ENCODE measurements around the gene ADAMTS17.
"Not testable (repeated sequence)": the region's sequence is repeated elsewhere in the genome, so short reads cannot be mapped to it uniquely, and the experiment has no call there.

ADAMTS17 gene

DNA sequence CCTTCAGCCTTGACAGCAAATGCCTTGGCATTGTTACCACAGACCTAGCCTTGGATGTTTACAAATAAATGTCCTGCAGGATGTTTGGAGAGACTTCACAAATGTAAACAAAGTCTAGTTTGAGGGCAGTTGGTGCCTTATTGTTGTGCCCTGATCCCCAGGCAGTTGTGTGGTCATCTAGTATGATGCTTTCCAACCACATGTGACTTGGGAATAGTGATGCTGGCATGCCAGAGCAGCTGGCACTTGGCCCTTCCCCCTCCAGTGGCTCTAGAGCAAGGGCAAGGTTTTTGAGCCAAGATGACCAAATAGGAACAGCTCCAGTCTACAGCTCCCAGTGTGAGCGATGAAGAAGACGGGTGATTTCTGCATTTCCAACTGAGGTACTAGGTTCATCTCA is 258.2 kb downstream of the ADAMTS17 start:
- peak; percentile 30 for DNase-seq (ENCODE audit: low spot score)

DNA sequence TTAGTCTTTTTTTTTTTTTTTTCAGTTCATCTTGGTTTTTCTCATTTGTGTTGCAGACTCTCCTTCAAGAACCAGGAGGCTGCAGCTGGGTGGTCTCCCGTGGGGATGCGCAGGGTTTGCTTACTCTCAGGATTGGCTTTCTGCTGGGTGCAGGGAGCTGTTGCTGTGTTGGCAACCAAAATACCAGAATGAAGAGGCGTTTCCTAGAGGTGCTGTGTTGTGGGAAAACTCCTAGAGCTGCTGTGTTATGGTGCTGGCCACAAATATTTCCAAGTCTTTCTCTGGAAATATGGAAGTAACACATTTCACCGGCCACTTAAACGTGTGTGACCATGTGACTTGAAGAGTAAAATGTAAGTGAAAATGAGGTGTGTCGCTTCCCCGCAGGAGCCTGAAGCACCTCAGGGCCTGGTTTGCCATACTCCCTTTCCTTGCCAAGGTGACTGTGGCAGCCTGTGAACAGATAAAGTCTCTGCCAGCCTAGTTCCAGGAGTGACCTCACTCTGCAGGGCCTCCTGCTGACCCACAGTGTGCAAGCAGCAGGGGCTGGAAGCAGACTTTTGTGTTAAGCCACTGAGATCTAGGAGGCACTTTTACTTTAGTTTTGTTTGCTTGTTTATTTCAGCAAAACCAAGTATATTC is 258.9 kb downstream of the ADAMTS17 start:
- no peak for DNase-seq (ENCODE audit: low spot score)

DNA sequence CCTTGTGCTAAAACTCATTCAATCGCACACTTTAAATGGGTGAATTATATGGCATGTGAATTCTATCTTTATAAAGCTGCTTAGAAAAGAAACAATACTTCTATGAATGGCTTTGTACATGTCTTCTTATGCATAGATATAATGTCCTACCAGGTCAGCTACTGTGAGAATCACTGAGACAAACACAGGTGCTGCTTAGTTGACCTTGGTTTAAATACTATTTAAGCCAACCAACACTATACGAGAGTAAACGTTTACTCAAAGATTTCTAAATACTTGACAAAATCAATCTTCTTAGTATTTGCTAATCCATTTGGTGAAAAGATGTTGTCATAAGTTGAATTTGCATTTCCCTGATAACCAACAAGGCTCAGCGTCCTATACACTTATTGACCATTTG is 260.3 kb downstream of the ADAMTS17 start:
- no peak for DNase-seq (ENCODE audit: low spot score)

DNA sequence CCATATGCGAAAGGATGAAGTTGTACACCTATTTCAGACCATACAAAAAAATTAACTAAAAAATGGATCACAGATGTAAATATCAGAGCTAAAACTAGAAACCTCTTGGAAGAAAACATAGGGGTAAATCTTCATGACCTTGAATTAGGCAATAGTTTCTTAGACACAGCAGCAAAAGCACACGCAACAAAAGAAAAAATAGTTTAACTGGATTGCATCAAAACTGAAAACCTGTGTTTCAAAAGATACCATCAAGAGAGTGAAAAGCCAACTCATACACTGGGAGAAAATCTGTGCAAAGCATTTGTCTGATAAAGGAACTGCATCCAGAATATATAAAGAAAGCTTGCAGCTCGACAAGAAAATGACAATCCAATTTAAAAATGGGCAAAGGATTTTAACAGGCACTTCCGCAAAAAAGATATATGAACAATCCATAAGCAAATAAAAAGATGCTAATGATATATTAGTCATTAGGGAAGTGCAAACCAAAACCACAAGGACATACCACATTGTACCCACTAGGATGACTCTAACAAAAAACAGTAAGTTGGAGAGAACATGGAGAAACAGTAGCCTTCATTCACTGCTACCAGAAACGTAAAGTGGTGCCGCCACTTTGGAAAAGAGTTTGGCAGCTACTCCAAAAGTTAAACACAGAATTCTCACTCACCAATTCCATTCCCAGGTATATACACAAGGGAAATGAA is 263.1 kb downstream of the ADAMTS17 start:
- DNase-seq (ENCODE audit: low spot score): no peak

DNA sequence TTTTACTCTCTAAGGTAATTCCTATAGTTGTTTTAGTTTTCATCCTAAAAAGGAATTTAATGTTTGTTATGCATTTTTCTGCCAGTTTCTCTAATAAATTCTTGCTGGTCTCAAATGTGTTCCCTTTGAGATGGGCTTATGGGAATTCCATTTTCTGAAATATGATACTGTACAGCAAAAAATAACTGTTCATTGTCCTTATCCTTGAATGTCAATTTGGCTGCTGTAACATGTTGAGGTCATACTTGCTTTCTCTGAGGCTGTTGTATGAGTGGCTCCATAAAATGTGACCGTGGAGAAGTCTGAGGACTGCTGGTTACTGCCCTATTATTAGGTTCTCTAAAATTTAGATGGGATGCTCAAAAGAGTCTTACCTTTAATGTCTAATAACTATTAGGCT is 266.5 kb downstream of the ADAMTS17 start:
- DNase-seq (ENCODE audit: low spot score): no peak

DNA sequence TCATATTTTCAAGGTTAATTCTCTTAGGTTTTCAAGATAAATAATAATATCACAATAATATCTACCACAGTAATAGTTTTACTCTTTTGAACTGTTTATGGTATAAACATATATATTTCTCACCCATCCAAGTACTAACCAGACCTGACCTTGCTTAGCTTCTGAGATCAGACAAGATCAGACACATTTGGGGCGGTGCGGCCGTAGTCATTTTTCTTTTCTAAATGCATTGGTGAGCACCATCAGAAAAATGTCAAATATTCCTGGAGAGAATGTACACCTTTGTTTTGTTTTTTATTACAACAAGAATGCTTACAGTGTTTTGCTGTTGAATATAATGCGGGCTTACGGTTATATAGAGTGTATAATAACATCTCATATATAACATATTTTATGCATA is 267.8 kb downstream of the ADAMTS17 start:
- no peak for DNase-seq (ENCODE audit: low spot score)

DNA sequence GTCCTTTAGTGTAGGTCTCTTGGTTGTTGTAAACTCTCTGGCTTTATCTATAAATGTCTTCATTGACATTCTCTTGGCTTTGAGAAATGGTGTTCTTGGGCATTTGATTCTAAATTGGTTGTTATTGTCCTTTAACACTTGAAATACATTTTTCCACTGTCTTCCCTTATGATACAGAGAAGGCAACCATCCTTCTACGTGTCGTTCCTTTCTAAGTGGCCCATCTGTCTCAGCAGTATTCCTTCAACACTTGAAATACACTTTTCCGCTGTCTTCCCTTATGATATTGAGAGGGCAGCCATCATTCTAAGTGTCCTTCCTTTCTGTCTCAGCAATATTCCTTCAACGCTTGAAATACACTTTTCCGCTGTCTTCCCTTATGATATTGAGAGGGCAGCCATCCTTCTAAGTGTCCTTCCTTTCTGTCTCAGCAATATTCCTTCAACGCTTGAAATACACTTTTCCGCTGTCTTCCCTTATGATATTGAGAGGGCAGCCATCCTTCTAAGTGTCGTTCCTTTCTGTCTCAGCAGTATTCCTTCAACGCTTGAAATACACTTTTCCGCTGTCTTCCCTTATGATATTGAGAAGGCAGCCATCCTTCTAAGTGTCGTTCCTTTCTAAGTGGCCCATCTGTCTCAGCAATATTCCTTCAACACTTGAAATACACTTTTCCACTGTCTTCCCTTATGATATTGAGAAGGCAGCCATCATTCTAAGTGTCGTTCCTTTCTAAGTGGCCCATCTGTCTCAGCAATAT is 275.1 kb downstream of the ADAMTS17 start:
- DNase-seq (ENCODE audit: low spot score): not testable (repeated sequence)

DNA sequence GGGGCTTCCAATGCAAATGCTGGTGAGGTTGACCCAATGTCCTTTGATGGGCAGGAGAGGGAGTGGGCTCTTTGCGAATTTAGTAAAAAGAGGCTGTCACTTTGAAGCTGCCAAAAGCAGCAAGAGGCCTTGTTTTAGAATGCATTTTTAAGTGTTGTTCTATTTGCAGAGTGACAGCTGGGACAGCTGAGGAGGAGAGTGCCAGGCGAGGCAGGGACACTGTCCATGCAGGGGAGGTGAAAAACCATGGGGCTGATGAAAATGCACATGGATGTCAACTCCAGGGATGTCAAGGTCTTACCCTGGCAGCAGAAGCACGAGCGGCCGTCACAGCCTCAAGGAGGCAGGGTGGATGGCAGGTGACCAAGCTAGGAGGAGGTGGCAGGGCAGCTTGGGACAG is 279.8 kb downstream of the ADAMTS17 start:
- no peak for DNase-seq (ENCODE audit: low spot score)

DNA sequence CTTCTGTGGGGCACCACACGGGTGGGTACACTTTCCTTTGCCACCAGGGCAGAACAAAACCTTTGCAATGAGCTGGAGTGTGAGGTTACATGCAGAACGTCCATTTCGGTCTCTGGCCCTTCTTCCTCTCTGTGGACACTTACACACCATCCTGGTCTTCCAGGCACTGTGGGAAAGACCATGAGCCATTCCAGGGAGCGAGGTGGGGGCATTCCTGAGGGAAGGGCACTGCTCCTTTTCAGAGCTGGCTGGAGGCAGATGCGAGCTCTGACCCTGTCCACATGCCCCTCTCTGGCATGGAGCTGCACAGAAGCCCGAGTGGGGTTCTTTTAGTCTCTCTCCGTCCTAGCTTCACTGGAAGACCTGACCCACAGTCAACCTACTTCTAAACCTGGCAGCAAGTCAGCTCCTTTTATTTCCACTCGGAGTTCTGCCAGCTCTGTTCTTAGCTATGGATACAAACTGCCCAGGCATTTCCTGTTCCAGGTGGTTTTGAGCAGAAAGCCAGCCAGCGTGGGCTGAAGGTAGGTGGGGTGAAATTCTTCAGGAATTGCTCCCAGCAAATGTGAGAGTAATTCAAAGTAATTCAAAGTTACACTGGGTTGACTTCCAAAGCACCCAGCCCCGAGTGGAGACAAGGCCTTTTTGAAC is 281.4 kb downstream of the ADAMTS17 start:
- peak; percentile 28 for DNase-seq (ENCODE audit: low spot score)

DNA sequence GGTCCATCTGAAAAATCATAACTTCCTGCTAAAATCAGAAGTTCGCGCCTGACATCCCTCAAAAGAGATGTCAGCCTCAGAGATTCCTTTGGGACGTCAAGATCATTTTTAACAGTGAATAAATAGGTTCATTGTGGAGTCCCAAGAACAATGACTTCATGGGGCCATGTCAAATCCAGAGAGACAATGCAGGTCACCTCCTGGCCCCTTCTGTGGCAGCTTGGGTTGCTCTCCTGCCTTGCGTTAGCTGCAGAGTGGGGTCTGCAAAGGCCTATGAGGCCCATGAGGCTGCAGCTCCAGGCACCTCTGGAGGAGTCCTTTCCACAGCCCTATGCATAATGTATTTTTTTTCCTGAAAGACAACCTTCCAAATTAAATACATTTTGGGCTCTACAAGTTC is 282.3 kb downstream of the ADAMTS17 start:
- DNase-seq (ENCODE audit: low spot score): no peak

DNA sequence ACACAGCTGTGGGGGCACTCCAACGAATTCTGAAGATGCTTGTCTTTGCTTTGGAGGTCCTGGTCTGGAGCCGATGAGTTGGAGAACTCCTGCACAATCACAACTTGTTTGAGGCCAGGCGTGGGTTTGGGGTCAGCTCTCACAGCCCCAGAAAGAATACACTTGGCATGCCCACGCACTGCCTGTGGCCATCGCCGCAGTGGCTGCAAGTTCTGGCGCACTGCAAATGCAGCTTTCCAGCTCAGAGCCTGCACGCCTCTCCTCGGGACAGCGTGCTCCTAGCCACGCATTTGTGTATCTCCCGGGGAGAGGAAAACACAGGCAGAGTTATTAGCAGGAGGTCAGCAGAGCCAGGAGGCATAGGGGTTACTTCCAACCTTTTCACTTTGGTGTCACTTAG is 282.7 kb downstream of the ADAMTS17 start:
- no peak for DNase-seq (ENCODE audit: low spot score)

DNA sequence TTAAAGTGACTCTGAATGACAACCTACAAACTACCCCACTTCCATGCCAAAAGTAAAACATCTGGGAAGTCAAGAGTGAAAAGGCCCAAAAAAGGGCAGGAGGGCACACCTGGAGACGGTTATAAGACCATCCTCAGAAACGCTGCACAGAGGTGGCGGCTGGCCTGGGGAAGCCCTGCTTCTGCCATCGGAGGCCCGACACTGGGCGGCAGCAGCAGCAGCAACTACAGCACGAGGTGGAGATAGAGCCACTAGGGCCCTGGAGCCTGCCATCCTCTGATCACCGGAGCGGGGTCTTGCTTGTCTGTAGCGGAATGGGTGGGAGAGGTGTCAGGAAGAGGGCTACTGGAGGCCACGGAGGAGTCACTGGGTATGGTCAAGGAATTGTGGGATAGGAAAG is 283.3 kb downstream of the ADAMTS17 start:
- DNase-seq (ENCODE audit: low spot score): no peak

DNA sequence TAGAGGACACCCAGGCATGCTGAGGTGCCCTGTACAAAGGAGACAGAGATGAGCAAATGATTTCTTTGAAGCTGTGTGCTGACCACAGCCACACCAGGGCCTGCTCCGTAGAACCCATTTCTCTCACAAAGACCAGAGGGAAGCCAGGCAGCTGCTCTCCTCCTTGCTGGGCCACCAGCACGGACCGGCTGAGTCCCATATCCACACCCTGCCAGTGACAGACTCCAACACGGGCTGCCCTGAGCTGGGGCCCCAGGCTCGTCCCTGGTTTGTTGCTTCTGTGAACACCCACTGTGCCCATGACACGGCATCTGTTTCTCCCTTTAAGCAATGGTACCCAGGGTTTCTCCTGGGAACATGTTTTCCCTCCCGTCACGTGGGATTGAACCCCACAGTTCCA is 284.5 kb downstream of the ADAMTS17 start:
- no peak for DNase-seq (ENCODE audit: low spot score)

DNA sequence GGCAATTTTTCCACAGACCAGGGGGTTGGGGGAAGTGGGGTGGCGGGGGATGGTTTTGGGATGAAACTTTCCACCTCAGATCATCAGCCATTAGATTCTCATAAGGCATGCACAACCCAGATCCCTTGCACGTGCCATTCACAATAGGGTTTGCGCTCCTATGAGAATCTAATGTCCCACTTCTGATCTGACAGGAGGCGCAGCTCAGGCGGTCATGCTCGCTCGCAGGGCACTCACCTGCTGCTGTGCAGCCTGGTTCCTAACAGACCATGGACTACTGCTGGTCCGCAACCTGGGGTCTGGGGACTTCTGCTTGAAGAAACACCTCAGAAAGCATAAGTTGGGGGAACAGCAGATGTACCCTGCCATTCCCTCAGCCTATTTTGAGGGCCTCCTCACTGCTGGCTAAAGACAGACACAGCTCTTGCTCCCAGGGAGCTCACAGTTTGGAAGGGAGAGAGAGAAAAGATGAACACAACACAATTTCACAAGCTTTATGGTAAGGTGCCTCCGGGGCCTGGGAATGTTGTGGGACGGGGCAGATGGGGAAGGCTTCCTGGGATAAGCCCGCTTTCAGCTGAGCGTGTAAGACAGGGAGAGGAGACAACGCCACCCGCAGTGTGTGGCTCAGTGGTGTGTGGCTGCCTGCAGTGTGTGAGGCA is 285.2 kb downstream of the ADAMTS17 start:
- DNase-seq (ENCODE audit: low spot score): no peak

DNA sequence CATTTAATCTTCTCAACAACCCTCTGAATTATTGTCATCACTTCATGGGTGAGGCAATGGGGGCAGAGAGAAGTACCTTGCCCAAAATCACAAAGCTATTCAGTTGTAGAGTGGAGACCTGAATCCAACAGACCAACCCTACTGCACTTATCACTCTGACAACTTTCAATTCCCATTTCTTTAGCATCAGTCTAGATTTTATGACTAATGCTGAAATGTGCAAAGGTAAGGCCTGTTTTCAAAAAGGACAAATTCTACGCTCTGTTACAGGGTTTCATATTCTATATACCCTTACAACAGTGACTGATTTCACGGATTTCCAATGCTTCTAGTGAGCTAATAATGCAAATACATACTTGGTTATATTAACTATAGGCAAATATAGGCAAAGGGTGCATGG is 286.0 kb downstream of the ADAMTS17 start:
- DNase-seq (ENCODE audit: low spot score): no peak

DNA sequence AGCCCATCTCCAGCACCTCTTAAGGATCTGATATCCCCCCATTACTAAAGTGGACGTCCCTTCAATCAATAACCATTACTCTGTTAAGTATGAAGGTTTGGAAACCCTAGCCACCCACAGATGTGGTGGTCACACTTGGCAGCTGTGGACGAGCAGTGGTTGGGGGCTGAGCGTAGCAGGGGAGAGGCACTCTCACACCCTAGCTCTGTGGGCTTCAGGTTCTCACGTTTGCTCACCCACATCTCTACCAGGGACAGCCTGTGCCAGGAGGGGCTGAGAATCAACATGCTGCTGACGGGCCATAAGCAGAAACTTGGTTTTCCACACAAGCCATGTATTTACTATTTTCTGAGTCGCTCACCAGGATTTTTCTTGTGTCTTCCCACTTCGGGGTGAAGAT is 287.2 kb downstream of the ADAMTS17 start:
- DNase-seq (ENCODE audit: low spot score): no peak

DNA sequence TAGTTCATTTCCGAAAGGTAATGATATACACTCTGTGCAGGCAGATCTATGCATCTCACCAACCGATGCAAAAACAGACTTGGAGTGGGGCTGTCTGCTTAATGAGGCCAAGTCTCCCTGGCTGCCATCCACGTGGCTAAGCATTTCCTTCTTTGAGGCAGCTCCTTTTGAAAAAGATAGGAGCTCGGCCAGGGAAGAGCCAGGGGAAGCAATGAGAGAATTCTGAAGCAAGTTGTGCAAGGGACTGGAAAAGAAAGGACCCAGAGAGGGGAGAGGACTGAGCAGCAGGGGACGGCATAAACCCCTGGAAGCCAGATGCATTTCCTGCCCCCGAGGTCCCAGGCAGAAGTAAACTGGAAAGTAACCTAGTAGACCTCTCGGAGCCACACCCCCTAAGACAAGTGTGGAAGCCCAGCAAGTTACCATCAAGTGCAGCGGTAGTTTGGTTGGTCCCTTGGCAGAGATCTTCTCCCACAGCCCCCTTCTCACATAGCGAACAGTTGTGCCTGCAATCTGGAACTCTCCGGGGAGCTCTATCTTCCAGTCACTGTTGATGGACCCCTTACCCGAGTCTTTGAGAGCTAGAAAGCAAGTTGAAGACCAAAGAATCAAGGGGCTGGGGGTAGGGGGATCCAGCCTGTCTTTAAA is 288.2 kb downstream of the ADAMTS17 start:
- no peak for DNase-seq (ENCODE audit: low spot score)

DNA sequence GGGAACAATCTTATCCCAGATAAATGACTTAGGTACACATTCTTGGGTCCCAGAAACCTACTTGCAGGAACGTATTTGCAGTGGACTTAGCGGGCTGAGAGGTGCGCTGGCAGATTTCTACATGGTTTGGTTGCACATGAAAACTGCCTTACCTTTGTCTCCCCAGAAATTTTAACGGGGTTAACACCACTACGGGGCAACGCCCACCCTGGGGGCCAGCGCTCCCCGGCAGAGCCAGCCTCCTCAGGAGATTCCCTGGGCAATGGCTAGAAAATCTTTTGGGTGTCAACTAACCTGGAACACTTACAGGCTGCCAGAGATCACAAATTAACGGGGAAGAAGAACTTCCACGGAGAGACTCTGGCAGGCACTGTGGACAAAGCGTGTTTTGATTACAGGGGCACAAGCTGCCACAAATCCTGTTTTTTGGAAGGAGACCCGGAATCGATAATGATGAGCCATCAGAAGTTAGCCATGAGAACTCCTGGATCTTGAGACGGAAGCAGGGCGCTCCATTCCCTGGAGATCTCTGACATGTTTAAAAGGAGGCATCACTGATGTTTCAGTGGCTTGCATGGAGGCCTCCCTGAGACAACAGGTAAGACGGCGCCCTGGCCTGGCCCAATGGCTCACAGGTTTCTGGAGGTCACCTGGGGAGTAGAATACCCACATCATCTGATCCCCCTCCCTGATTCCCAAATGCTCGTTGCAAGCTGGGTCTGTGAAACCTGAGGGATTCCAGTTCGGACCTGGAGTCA is 288.9 kb downstream of the ADAMTS17 start:
- no peak for DNase-seq (ENCODE audit: low spot score)

DNA sequence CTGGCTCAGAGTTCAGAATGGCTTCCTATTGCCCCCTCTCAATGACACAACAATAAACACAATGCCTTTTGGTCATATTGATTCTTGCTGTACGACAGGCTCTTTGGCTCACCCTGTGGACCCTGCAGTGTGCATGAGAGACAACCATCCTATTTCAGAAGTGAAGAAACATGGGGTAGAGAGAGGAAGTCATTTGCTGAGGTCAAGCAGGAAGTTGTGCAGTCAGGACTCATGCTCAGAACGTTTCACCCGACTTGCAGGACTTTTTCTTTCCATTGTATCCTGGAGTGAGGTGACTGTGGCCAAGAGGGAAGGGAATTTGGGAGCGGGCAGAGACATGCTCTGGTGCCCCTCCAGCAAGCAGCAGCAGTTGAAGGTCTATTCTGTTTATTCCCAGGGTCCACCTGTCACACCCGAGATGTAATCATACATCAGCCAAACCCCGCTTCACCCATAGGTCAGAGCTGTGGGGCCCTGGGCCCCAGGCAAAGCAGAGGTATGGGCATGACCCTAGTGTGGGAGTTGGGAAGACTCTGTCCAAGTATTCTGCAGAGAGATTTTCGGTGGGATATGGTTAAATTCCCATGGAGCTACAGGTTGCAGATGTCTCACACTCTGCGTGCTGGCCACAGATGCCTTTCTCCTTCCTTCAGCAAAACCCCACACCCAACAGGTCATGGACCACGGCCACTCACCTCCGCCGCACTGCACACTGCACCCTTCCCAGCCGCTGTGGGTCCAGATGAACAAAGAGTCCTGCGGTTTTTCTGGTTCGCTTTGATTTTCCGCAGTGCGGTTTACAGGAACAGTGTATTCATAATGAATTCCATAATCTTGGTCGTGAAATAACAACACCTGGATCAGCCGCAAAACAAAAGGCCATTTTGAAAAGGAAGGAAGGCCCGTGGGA is 290.6 kb downstream of the ADAMTS17 start:
- DNase-seq (ENCODE audit: low spot score): no peak

All from Ammon's horn (tissue), 1 donor.